GM12892 (cell line): ENCODE results near the gene SP4.

Experiments used
- DNase-seq: peaks from one replicate; pipeline ENCODE4 v3.0.0; 2011; ENCODE audit not compliant: insufficient read length
- FAIRE-seq: peaks from 2 replicates; lab custom pipeline; 2011; peaks lifted over from hg19 to GRCh38; lab: Jason Lieb, UNC
- POLR2A ChIP-seq: IDR thresholded peaks from 2 replicates; pipeline ENCODE4 v1.6.1; 2011; ENCODE audit warnings: low read depth, low read length, control low read depth
- POLR2AphosphoS5 ChIP-seq: IDR thresholded peaks from 2 replicates; pipeline ENCODE4 v1.6.1; 2011; ENCODE audit warnings: low read depth, low read length, control low read depth
- TAF1 ChIP-seq: IDR thresholded peaks from 2 replicates; pipeline ENCODE4 v1.6.1; 2011; ENCODE audit warnings: low read depth, mild to moderate bottlenecking, control low read depth, low read length, borderline replicate concordance

The SP4 gene

GRCh38 chr7:21538936-21539495, 111.1 kb downstream of the SP4 start:
- DNase-seq (no peak), FAIRE-seq (no peak)
- TF ChIP-seq POLR2A (no peak), TAF1 (no peak), POLR2AphosphoS5 (no peak)

GRCh38 chr7:21542891-21543527, 115.1 kb downstream of the SP4 start, which contains the start of gene DNAH11:
DNAH11 (plus strand) TSS chr7:21543039; CDS start chr7:21543246, 207 bp downstream.
- FAIRE-seq (no peak), DNase-seq (no peak)
- TF ChIP-seq TAF1 (no peak), POLR2A (no peak), POLR2AphosphoS5 (no peak)

- FAIRE-seq (no peak), DNase-seq (no peak)
- no peak for TF ChIP-seq POLR2A
- no peak for TF ChIP-seq POLR2AphosphoS5
- no peak for TF ChIP-seq TAF1
Measured at GRCh38 chr7:21543528-21544302, 115.8 kb downstream of the SP4 start.

- TF ChIP-seq POLR2AphosphoS5 (no peak), POLR2A (no peak), TAF1 (no peak)
- no peak for FAIRE-seq
- DNase-seq = no peak
Measured at GRCh38 chr7:21544303-21544656, 116.4 kb downstream of the SP4 start.

GRCh38 chr7:21544715-21545114, 116.8 kb downstream of the SP4 start:
- TF ChIP-seq POLR2AphosphoS5 (no peak), TAF1 (no peak), POLR2A (no peak)
- DNase-seq = no peak
- no peak for FAIRE-seq

GRCh38 chr7:21547501-21547900, 119.6 kb downstream of the SP4 start:
- no peak for DNase-seq
- TF ChIP-seq POLR2AphosphoS5 (no peak), POLR2A (no peak), TAF1 (no peak)
- no peak for FAIRE-seq

GRCh38 chr7:21548491-21548890, 120.6 kb downstream of the SP4 start:
- FAIRE-seq = no peak

GRCh38 chr7:21550076-21550475, 122.2 kb downstream of the SP4 start:
- FAIRE-seq = no peak

More at GRCh38 chr7:21548491-21548890, 120.6 kb downstream of the SP4 start:
- TF ChIP-seq POLR2A (no peak), POLR2AphosphoS5 (no peak), TAF1 (no peak)
- no peak for DNase-seq

GRCh38 chr7:21550821-21551531, 123.1 kb downstream of the SP4 start:
- TF ChIP-seq TAF1 (no peak), POLR2A (no peak), POLR2AphosphoS5 (no peak)
- no peak for FAIRE-seq
- DNase-seq = no peak

More at GRCh38 chr7:21550076-21550475, 122.2 kb downstream of the SP4 start:
- no peak for DNase-seq
- no peak for TF ChIP-seq TAF1
- TF ChIP-seq POLR2AphosphoS5 = no peak
- no peak for TF ChIP-seq POLR2A

GRCh38 chr7:21562385-21562784, 134.5 kb downstream of the SP4 start:
- TF ChIP-seq POLR2A = no peak
- no peak for TF ChIP-seq POLR2AphosphoS5
- no peak for TF ChIP-seq TAF1
- FAIRE-seq (no peak), DNase-seq (no peak)
